HepG2 (cell line): Measurements from ENCODE around the gene PSMC2. TPM values are rescaled to one million over a fixed set of nuclear protein-coding genes. Genes with fewer than 3 reads are reported as not detected.

Source experiments
- ARNT ChIP-seq: fragments of 450-650 bp; IDR thresholded peaks from 2 replicates; pipeline ENCODE4 v1.6.1; 2017
- ATF1 ChIP-seq: IDR thresholded peaks from 2 replicates; pipeline ENCODE4 v1.6.1; 2016; ENCODE audit warnings: mild to moderate bottlenecking, control low read depth
- CREB3 ChIP-seq: sonication (generic); formaldehyde crosslinking; IDR thresholded peaks from 2 replicates; pipeline ENCODE4 v1.5.0; 2020; ENCODE audit warnings: missing genetic modification reagents
- DPF2 ChIP-seq: sonication (generic); formaldehyde crosslinking; IDR thresholded peaks from 2 replicates; pipeline ENCODE4 v1.4.0; 2020; ENCODE audit warnings: mild to moderate bottlenecking, low read depth, missing genetic modification reagents, borderline replicate concordance
- HNF1B ChIP-seq: sonication (generic); formaldehyde crosslinking; IDR thresholded peaks from 2 replicates; pipeline ENCODE4 v1.5.1; 2020; ENCODE audit warnings: mild to moderate bottlenecking, moderate library complexity, missing genetic modification reagents
- LCORL ChIP-seq, 2 experiments: fragments of 450-650 bp in 1 of 2; sonication (generic) in 1 of 2; formaldehyde crosslinking in 1 of 2; IDR thresholded peaks; 2 replicates each; pipeline versions ENCODE4 v1.5.0 to v1.6.1; 2017 to 2020; ENCODE audit warnings: antibody characterized with exemption in 1 of 2, missing genetic modification reagents in 1 of 2
- PRMT3 ChIP-seq: sonication (generic); formaldehyde crosslinking; IDR thresholded peaks from 2 replicates; pipeline ENCODE4 v1.8.1; 2022; ENCODE audit warnings: low read depth, mild to moderate bottlenecking, moderate library complexity, missing genetic modification reagents, borderline replicate concordance
- RNF2 ChIP-seq: fragments of 450-650 bp; conservative IDR thresholded peaks from 2 replicates; pipeline ENCODE4 v1.6.1; 2016; ENCODE audit warnings: low read depth
- SMAD3 ChIP-seq: sonication (generic); formaldehyde crosslinking; IDR thresholded peaks from 2 replicates; pipeline ENCODE4 v1.4.0; 2020; ENCODE audit warnings: missing genetic modification reagents
- WIZ ChIP-seq: sonication (generic); formaldehyde crosslinking; IDR thresholded peaks from 2 replicates; pipeline ENCODE4 v1.5.1; 2020; ENCODE audit warnings: mild to moderate bottlenecking, missing genetic modification reagents
- ZNF24 ChIP-seq: fragments of 450-650 bp; IDR thresholded peaks from 2 replicates; pipeline ENCODE4 v1.6.1; 2017; ENCODE audit warnings: antibody characterized with exemption, mild to moderate bottlenecking
- ZNF407 ChIP-seq: sonication (generic); formaldehyde crosslinking; IDR thresholded peaks from one replicate; pipeline ENCODE4 v1.5.1; 2020; ENCODE audit warnings: mild to moderate bottlenecking, missing genetic modification reagents; ENCODE audit errors: not compliant biosample characterization
- ZNF510 ChIP-seq: sonication (generic); formaldehyde crosslinking; IDR thresholded peaks from 2 replicates; pipeline ENCODE4 v1.4.0; 2020; ENCODE audit warnings: low read depth, mild to moderate bottlenecking, missing genetic modification reagents
- ZNF543 ChIP-seq: sonication (generic); formaldehyde crosslinking; IDR thresholded peaks from 2 replicates; pipeline ENCODE4 v1.4.0; 2020; ENCODE audit warnings: mild to moderate bottlenecking, missing genetic modification reagents
- ZNF577 ChIP-seq: sonication (generic); formaldehyde crosslinking; IDR thresholded peaks from 2 replicates; pipeline ENCODE4 v1.4.0; 2020; ENCODE audit warnings: mild to moderate bottlenecking, low read depth, missing genetic modification reagents, borderline replicate concordance
- ZNF709 ChIP-seq: sonication (generic); formaldehyde crosslinking; IDR thresholded peaks from 2 replicates; pipeline ENCODE4 v1.5.0; 2020; ENCODE audit warnings: mild to moderate bottlenecking, missing genetic modification reagents
- ZSCAN31 ChIP-seq: sonication (generic); formaldehyde crosslinking; IDR thresholded peaks from 2 replicates; pipeline ENCODE4 v1.5.0; 2020; ENCODE audit warnings: low read depth, mild to moderate bottlenecking, missing genetic modification reagents
- polyA plus RNA-seq, 8 experiments: library from polyadenylated mRNA; depleted of rRNA in 3 of 8; stranded (reverse) in 7 of 8; unstranded in 1 of 8; fragments of >200 nt; fragmentation: Illumina TruSeq in 4 of 8; extraction: Trizol in 4 of 8; gene quantifications; 2 replicates each; pipeline versions ENCODE4 v1.2.1 to v1.2.3, GENCODE V29; 2011 to 2016; ENCODE audit warnings: low read depth in 4 of 8, missing spikeins in 1 of 8, mixed read lengths in 1 of 8; ENCODE audit not compliant: insufficient read depth in 1 of 8
- total RNA-seq, 5 experiments: library from RNA; depleted of rRNA; stranded (reverse); fragments of >200 nt; fragmentation: Illumina TruSeq; extraction: Trizol; gene quantifications; 2 replicates each; pipeline ENCODE4 v1.2.3, GENCODE V29; 2016; ENCODE audit warnings: low read depth in 1 of 5

PSMC2 gene
- total and polyA plus RNA-seq, 2 of the 13 experiments (the other 11 are each of a cell fraction or from before 2014, with no cell fraction given) = 89.9 to 181 TPM

GRCh38 chr7:103344453-103345149 is 2.8 kb upstream of the PSMC2 start, which contains the start of gene DNAJC2 (continued):
- peak; percentile 73 for TF ChIP-seq ZNF543 (CRISPR knock-in tag)
- TF ChIP-seq WIZ (CRISPR knock-in tag) = peak; percentile 82
- TF ChIP-seq LCORL (IDR thresholded peaks at IDR 0.05) = no peak
- peak; percentile 73 for TF ChIP-seq LCORL (CRISPR knock-in tag; IDR thresholded peaks at IDR 0.05)
- TF ChIP-seq ZNF709 (CRISPR knock-in tag) = peak; percentile 81; the same call in 1 of the 2 replicates
- no peak for TF ChIP-seq ZSCAN31 (CRISPR knock-in tag)
- TF ChIP-seq ZNF407 (CRISPR knock-in tag) = peak; percentile 58
- TF ChIP-seq SMAD3 (CRISPR knock-in tag) = peak; percentile 93
- TF ChIP-seq HNF1B (CRISPR knock-in tag) = peak; percentile 55; the same call in 1 of the 2 replicates
- TF ChIP-seq CREB3 (CRISPR knock-in tag) = no peak; the same call in 1 of the 2 replicates
- TF ChIP-seq ATF1 (CRISPR knock-in tag) = peak; percentile 82
- TF ChIP-seq ZNF24 = peak; percentile 61; the same call in 1 of the 2 replicates
- TF ChIP-seq DPF2 (CRISPR knock-in tag) = no peak
- TF ChIP-seq PRMT3 (CRISPR knock-in tag) = peak; percentile 90; the same call in 1 of the 2 replicates
- 0 out of 2 replicates have a peak, but pooled peaks have one; percentile 46 for TF ChIP-seq RNF2
- no peak for TF ChIP-seq ARNT
- TF ChIP-seq ZNF510 (CRISPR knock-in tag) = 0 out of 2 replicates have a peak, but pooled peaks have one; percentile 85
- 0 out of 2 replicates have a peak, but pooled peaks have one; percentile 61 for TF ChIP-seq ZNF577 (CRISPR knock-in tag)
